Neural cell (in vitro differentiated cells): ENCODE data around the gene CTPS2.

Experiments used
- CTCF ChIP-seq: fragments of 450-650 bp; IDR thresholded peaks from 2 replicates; pipeline ENCODE4 v1.5.1; 2014; ENCODE audit warnings: antibody characterized with exemption, mild to moderate bottlenecking, moderate library complexity; ENCODE audit not compliant: poor library complexity, severe bottlenecking
- EP300 ChIP-seq: fragments of 450-650 bp; conservative IDR thresholded peaks from 2 replicates; pipeline ENCODE4 v1.6.1; 2014; ENCODE audit warnings: antibody characterized with exemption, mild to moderate bottlenecking, moderate library complexity; ENCODE audit not compliant: poor library complexity, severe bottlenecking
- MXI1 ChIP-seq: fragments of 450-650 bp; conservative IDR thresholded peaks from 2 replicates; pipeline ENCODE4 v1.6.1; 2014; ENCODE audit warnings: antibody characterized with exemption, mild to moderate bottlenecking; ENCODE audit not compliant: poor library complexity, severe bottlenecking
- TAF1 ChIP-seq: IDR thresholded peaks from 2 replicates; pipeline ENCODE4 v1.6.1; 2012; ENCODE audit warnings: low read depth
- TF ChIP-seq, protein P1 (sequence below): IDR thresholded peaks from 2 replicates; pipeline ENCODE4 v1.6.1; 2012; ENCODE audit warnings: borderline replicate concordance

GRCh38 chrX:16662402-16662801, 50.1 kb downstream of the CTPS2 start:
- TF ChIP-seq, protein P1, sequence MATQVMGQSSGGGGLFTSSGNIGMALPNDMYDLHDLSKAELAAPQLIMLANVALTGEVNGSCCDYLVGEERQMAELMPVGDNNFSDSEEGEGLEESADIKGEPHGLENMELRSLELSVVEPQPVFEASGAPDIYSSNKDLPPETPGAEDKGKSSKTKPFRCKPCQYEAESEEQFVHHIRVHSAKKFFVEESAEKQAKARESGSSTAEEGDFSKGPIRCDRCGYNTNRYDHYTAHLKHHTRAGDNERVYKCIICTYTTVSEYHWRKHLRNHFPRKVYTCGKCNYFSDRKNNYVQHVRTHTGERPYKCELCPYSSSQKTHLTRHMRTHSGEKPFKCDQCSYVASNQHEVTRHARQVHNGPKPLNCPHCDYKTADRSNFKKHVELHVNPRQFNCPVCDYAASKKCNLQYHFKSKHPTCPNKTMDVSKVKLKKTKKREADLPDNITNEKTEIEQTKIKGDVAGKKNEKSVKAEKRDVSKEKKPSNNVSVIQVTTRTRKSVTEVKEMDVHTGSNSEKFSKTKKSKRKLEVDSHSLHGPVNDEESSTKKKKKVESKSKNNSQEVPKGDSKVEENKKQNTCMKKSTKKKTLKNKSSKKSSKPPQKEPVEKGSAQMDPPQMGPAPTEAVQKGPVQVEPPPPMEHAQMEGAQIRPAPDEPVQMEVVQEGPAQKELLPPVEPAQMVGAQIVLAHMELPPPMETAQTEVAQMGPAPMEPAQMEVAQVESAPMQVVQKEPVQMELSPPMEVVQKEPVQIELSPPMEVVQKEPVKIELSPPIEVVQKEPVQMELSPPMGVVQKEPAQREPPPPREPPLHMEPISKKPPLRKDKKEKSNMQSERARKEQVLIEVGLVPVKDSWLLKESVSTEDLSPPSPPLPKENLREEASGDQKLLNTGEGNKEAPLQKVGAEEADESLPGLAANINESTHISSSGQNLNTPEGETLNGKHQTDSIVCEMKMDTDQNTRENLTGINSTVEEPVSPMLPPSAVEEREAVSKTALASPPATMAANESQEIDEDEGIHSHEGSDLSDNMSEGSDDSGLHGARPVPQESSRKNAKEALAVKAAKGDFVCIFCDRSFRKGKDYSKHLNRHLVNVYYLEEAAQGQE = no peak
- TF ChIP-seq TAF1 = no peak
- TF ChIP-seq CTCF = no peak
- TF ChIP-seq EP300 = no peak
- TF ChIP-seq MXI1 = no peak
